GM10266 (cell line): ENCODE results near the gene LMCD1.

Source experiments
- DNase-seq: peaks from one replicate; pipeline ENCODE4 v3.0.0; 2012; ENCODE audit errors: extremely low spot score
- CTCF ChIP-seq: IDR thresholded peaks from 2 replicates; pipeline ENCODE4 v1.5.1; 2012; ENCODE audit warnings: mild to moderate bottlenecking, low read depth; ENCODE audit not compliant: control insufficient read depth, insufficient read depth; ENCODE audit errors: missing control alignments

LMCD1 gene

DNA sequence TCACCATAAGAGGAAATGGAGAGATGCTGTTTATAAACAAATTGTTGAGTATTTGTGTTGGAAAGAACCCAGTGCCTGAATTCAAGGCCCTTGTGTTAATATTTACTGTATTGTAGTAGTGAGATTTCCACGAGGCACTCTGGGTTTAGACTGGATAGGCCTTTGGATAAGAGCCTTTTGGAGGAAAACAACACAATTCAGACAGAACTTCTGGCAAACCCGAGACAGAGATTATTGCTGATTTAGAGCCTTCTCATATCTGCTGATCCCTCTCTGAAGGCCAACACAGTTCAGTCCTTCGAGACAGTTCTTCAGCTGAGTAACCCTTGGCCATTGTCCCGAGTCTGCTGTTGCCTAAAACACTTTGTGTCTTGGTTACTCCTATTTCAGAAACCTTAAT lies 55.7 kb downstream of the LMCD1 start:
- no peak for TF ChIP-seq CTCF
- DNase-seq: no peak

DNA sequence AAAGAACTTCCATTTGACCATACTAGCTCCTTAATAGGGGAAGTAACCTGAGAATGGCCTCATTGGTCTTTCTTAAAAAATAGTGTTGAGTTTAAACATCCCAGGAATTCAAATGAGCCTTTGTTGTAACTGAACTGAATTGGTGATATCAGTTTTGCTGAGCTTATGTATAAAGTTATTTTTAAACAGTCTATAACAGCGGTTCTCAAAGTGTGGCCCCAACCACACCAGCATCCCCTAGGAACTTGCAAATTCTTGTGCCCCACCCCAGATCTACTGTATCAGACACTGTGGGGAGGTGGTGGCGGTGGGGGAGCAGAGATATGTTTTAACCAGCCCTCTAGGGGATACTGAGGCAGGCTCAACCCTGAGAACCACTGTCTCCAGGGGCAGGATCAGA lies 57.0 kb downstream of the LMCD1 start:
- TF ChIP-seq CTCF: no peak
- DNase-seq: no peak

- no peak for TF ChIP-seq CTCF
- no peak for DNase-seq
These were observed 57.7 kb downstream of the LMCD1 start for GRCh38 chr3:8559351-8559750.

DNA sequence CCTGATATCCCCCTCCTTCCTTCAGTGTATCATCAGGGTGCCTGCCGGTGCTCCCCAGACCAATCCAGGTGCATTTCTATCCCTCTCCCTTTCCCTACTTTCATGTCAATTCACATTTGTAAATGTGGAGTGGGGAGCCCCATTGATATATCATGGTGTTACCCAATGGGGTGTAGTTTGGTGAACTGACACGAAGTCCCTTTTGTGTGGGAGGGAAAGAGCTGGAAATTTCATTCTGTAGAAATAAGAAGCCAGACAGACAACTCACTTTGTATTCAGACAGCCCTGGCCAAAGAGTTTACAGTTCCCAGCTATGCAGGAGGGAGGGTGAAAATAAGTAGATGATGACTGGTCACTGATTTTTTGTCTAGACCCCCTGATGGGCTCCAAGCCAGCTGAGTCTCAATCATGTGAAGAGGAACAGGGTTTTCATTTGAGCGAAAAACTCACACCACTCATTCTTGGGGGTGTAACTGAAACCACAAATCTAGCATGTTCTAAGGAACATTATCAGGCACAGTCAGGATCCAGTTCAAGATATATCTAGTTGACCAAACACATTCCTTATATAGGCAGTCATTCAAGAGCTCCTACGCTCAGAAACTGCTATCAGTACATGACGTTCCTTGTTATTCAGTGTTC lies 58.9 kb downstream of the LMCD1 start:
- TF ChIP-seq CTCF: no peak
- no peak for DNase-seq

GRCh38 chr3:8561370-8561769 lies 59.7 kb downstream of the LMCD1 start:
- TF ChIP-seq CTCF: no peak
- DNase-seq: no peak

GRCh38 chr3:8562081-8562595 lies 60.5 kb downstream of the LMCD1 start:
- TF ChIP-seq CTCF: no peak
- DNase-seq: no peak

GRCh38 chr3:8563146-8563545 lies 61.5 kb downstream of the LMCD1 start:
- TF ChIP-seq CTCF: no peak
- DNase-seq: no peak
